Right renal pelvis (tissue), 4 donors: ENCODE results near the gene ZIC3. TPM values are rescaled to one million over a fixed set of nuclear protein-coding genes. Genes with fewer than 3 reads are reported as not detected.

Experiments used
- DNase-seq, 4 donors: peaks; one replicate each; pipeline ENCODE4 v3.0.0-alpha.2; 2013; ENCODE audit warnings: low read depth in 4 of 4, low spot score in 3 of 4, missing footprints in 1 of 4
- polyA plus RNA-seq, 4 donors: library from polyadenylated mRNA; unstranded; fragments of 120-200 nt; gene quantifications; one replicate each; pipeline ENCODE4 v1.2.1, GENCODE V29; 2013; ENCODE audit not compliant: insufficient read length in 4 of 4

Gene ZIC3
- polyA plus RNA-seq, 4 donors = not detected

DNA sequence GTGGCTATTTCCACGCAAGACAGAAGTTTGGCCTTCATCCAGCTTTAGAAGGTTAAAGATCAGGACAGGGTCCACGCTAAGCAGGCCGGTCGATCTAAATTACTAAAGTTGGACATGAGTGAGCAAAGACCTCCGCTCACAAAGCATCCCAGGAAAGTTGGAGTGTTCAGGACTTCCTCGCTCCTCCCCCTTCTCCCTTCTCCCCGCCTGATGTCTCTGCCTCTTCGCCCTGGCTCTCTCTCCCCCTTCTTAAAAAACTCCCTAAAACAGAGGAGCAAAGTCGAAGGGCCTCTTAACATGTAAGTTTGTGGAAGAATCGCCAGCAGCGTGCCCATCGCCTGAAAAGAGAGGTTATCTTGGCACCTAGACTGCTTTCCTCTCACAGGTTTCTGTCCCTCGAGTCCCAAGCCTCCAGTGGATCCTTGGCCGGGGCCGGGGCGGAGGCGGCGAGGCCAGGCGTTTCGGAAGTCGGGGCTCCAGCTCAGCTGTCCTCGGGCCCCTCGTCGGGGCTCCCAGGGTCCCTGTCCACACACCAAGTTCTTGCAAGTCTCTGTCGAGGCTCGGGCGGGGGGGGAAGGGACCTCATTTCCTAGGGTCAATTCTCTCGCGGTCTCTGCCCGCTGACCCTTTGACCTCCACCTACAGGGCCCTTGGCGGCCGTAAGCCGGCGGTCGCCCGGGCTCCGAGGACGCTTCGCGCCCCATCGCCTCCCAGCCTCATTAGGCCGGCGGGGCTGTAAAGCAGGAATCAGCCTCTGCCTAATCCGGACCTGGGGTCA is 7.6 kb downstream of the ZIC3 start:
- DNase-seq = no peak

DNA sequence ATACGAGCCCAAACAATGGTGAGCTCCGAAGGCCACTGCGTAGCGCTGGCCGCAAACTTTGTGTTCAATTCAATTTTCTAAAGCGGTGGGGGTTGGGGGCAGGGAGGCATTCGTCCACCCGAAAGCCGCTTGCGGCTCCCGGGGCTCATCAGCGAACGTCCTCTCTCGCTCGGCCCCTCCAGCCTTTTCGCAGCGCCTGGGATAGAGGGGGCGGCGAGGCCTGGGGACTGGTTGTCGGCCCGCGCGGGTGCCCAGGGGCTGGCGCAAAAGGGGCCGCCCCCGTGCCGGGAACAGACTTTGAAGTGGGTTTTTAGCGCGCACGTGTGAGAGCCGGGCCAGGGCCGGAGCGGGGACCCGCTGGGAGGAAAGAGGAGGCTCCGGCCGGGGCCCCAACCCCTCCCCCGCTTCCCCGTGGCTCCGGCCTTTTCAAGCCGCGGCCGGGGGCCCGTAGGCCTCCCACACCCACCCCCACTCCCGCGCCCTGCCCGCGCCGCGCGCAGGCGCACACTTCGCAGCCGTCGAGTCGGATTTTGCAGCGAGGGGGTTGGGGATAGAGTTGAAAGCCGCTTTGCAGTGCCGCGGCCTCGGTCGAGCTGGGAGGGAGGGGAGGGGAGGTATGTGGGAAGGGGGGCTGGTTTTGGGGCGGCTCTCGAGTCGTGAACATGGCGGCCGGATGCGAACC is 8.3 kb downstream of the ZIC3 start:
- DNase-seq = no peak

DNA sequence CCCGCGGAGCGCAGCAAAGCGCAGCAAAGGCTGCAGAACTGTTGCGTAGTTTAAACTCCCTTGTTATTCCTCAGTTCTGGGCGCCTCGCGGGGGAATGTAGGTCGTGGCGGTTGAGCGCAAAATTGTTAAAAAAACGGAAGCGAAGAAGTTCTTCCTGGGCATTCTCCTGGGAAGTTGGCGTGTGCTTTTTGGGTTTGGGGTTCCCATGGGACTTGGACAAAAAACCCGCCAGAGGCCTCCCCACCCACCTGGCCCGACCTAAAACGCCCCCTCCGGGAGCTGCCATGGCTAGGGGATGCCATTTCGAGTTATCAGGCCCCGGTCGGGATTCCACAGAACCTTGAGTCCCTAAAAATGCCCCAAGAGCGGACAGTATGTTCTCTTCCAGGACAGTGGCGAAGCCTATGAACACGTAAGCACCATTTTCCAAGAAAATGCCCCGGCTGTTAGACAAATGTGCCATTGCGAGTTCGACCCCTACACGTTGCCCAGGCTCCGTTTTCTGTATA is 8.9 kb downstream of the ZIC3 start:
- DNase-seq = no peak

- DNase-seq = no peak
Measured at GRCh38 chrX:137575596-137576255, 9.8 kb downstream of the ZIC3 start.

DNA sequence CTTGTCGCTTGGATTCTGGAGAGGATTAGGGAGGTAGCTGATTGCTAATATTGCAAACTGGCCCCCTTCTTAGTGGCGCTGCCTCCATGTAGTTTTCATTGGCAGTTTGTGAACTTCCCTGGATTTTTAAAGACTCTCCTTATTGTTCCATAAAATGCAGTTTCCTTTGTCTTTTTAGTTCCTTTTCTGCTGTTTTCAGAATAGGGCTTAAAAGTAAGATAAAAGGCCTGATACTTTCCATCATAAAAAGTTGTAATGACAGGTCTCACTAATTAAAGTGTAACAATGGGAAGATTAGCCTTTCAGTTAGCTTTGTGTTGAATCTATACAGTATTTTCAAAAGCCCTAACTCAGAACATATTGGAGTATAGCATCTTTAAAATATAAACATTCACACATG is 21.2 kb downstream of the ZIC3 start:
- DNase-seq = no peak

DNA sequence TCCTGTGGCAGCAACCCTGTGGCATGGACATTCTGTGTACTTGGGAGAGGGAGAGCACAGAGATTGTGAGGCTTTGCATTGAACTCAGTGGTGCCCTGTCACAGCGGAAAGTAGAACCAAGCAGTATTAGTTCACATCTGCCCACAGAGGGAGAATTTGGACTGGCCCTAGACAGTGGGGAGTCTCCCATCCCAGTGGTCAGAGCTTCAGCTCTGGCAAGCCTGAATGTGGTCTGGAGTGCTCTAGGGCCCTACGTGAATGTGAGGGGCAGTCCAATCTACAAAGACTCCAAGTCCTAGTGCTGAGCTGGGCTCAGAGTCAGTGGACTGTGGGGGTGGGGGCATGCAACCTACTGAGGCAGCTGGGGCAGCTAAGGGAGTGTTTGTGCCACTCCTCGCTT is 34.8 kb downstream of the ZIC3 start:
- no peak for DNase-seq
